Measurements from ENCODE around the gene TNNI2.

GRCh38 chr11:1835671-1836010 lies 3.1 kb upstream of the TNNI2 start:
- no peak for TF ChIP-seq CTCF (IDR thresholded peaks at IDR 0.05)
- no peak for TF ChIP-seq POLR2A (IDR thresholded peaks at IDR 0.05)
- TF ChIP-seq POLR2AphosphoS5 (IDR thresholded peaks at IDR 0.05), result no peak

All from gastroesophageal sphincter (tissue), 3 donors.